Prostate gland (tissue), 2 donors: ENCODE measurements around the gene C9orf153. TPM values are rescaled to one million over a fixed set of nuclear protein-coding genes. Genes with fewer than 3 reads are reported as not detected.

Source experiments
- DNase-seq: peaks from one replicate; pipeline ENCODE4 v3.0.0-alpha.2; 2019; ENCODE audit warnings: low spot score
- H3K27ac ChIP-seq, 2 donors: fragments of 200-600 bp; sonication (generic); 2 replicates each; pipeline ENCODE4 v1.5.1; 2017 to 2019
- H3K27me3 ChIP-seq: fragments of 200-600 bp; sonication (generic); replicated peaks from 2 replicates; pipeline ENCODE4 v1.5.1; 2019; ENCODE audit not compliant: insufficient read depth
- H3K36me3 ChIP-seq, 2 donors: fragments of 200-600 bp; sonication (generic); 1 replicate in 1 of 2; 2 replicates in 1 of 2; pipeline versions ENCODE4 v1.5.1 to v1.8.1; 2017 to 2019
- H3K4me1 ChIP-seq: fragments of 200-600 bp; sonication (generic); replicated peaks from 2 replicates; pipeline ENCODE4 v1.5.1; 2019
- H3K4me3 ChIP-seq, 2 donors: fragments of 200-600 bp; sonication (generic); 2 replicates each; pipeline ENCODE4 v1.5.1; 2017 to 2019
- H3K9me3 ChIP-seq: fragments of 200-600 bp; sonication (generic); 2 replicates; pipeline ENCODE4 v1.5.1; 2017
- CTCF ChIP-seq, 4 experiments: fragments of 200-600 bp in 2 of 4; fragments of 450-650 bp in 2 of 4; sonication (generic) in 2 of 4; IDR thresholded peaks; 1 replicate in 3 of 4; 2 replicates in 1 of 4; pipeline ENCODE4 v1.5.1; 2016 to 2019; ENCODE audit warnings: antibody characterized with exemption in 4 of 4, mild to moderate bottlenecking in 2 of 4, moderate library complexity in 2 of 4
- POLR2A ChIP-seq: fragments of 450-650 bp; IDR thresholded peaks from one replicate; pipeline ENCODE4 v1.6.1; 2016; ENCODE audit warnings: antibody characterized with exemption, mild to moderate bottlenecking
- POLR2AphosphoS5 ChIP-seq: sonication (generic); formaldehyde crosslinking; IDR thresholded peaks from one replicate; pipeline ENCODE4 v1.6.1; 2017; ENCODE audit warnings: antibody characterized with exemption
- WGBS: methylation state at CpG from one replicate; pipeline ENCODE4 v1.1.5; 2018; 5-methylcytosine and 5-hydroxymethylcytosine counted together
- intact Hi-C: fragments of 100-400 bp; cut with DNase I; formaldehyde crosslinking; loops from one replicate; pipeline ENCODE4 v1.14.2; 2022
- total RNA-seq, 2 donors: library from RNA; depleted of rRNA; stranded (reverse); fragments of >200 nt; gene quantifications; one replicate each; pipeline ENCODE4 v1.1.0, GENCODE V29; 2016

Gene C9orf153
- total RNA-seq, 2 donors from 2014 or later = 1.6 TPM; not detected in 1

- Histone ChIP-seq H3K4me1 (no peaks in the 10 kb centered on the region), H3K27ac (no peak overlapping the region), H3K27me3 (no peaks in the 10 kb centered on the region), H3K36me3 (no peaks in the 10 kb centered on the region), H3K4me3 (no peak overlapping the region), H3K9me3 (no peaks in the 10 kb centered on the region)
- 59% methylated on average over 3 of the region's 3 CpGs for WGBS
- intact Hi-C loops = loop anchor here (10.0 kb wide), 1 partner anchor 471 kb away; no protein-coding TSS in a partner anchor
- TF ChIP-seq CTCF (IDR thresholded peaks at IDR 0.05) (no peak), POLR2A (no peak), POLR2AphosphoS5 (no peak)
- no peak for DNase-seq
Observed at GRCh38 chr9:86286278-86286677, 26.8 kb upstream of the C9orf153 start.

- H3K9me3 ChIP-seq = no peaks in the 10 kb centered on the region
- H3K4me1 ChIP-seq = no peaks in the 10 kb centered on the region
- DNase-seq = no peak
- 72% methylated on average over 2 of the region's 2 CpGs for WGBS
- TF ChIP-seq CTCF (IDR thresholded peaks at IDR 0.05) = no peak
- TF ChIP-seq POLR2A = no peak
- TF ChIP-seq POLR2AphosphoS5 = no peak
- H3K27me3 ChIP-seq = no peaks in the 10 kb centered on the region
- intact Hi-C loops = loop anchor here (10.0 kb wide), 1 partner anchor 470 kb away; no protein-coding TSS in a partner anchor
- no peak overlapping the region for H3K27ac ChIP-seq
- no peaks in the 10 kb centered on the region for H3K36me3 ChIP-seq
- H3K4me3 ChIP-seq = no peak overlapping the region
Observed at GRCh38 chr9:86285261-86285660, 25.8 kb upstream of the C9orf153 start.

GRCh38 chr9:86282979-86283535 lies 23.6 kb upstream of the C9orf153 start:
- intact Hi-C loops = loop anchor here (5.0 to 10.0 kb wide), 2 partner anchors 69 to 468 kb away; partner anchors contain the start of gene TUT7

GRCh38 chr9:86282077-86282978 lies 22.9 kb upstream of the C9orf153 start, which contains the start of gene ISCA1:
Gene ISCA1 (minus strand): TSS chr9:86282538. CDS start chr9:86282458, 80 bp downstream.
- 1% methylated on average over 59 of the region's 101 CpGs for WGBS

More at GRCh38 chr9:86282979-86283535, 23.6 kb upstream of the C9orf153 start:
- WGBS = 11% methylated on average over 12 of the region's 12 CpGs
- Histone ChIP-seq H3K36me3 (no peaks in the 10 kb centered on the region), H3K4me3 (peak overlapping the region; percentile 81 to 93), H3K4me1 (peaks cover 3% of the 10 kb centered on the region), H3K9me3 (no peaks in the 10 kb centered on the region), H3K27ac (peak overlapping the region; percentile 92 to 97), H3K27me3 (no peaks in the 10 kb centered on the region)
- no peak for DNase-seq
- no peak for TF ChIP-seq CTCF (IDR thresholded peaks at IDR 0.05)
- TF ChIP-seq POLR2AphosphoS5 = no peak
- TF ChIP-seq POLR2A = no peak

More at GRCh38 chr9:86282077-86282978, 22.9 kb upstream of the C9orf153 start, which contains the start of gene ISCA1:
- H3K27me3 ChIP-seq = no peaks in the 10 kb centered on the region
- H3K4me3 ChIP-seq = peak within 1 kb of the TSS; percentile 81 to 93
- TF ChIP-seq POLR2A (peak; percentile 93), POLR2AphosphoS5 (peak; percentile 85), CTCF (IDR thresholded peaks at IDR 0.05) (no peak)
- peaks cover 3% of the 10 kb centered on the region for H3K4me1 ChIP-seq
- intact Hi-C loops = loop anchor here (5.0 to 10.0 kb wide), 2 partner anchors 70 to 468 kb away; partner anchors contain the start of gene TUT7
- H3K36me3 ChIP-seq = no peaks in the 10 kb centered on the region
- peak; percentile 94 for DNase-seq
- peak within 1 kb of the TSS; percentile 92 to 97 for H3K27ac ChIP-seq
- no peaks in the 10 kb centered on the region for H3K9me3 ChIP-seq
